D341Med (cell line): ENCODE data around the gene SORCS1.

ENCODE experiments used
- DNase-seq: peaks from one replicate; pipeline ENCODE4 v3.0.0; 2012; ENCODE audit warnings: low spot score

Gene SORCS1

DNA sequence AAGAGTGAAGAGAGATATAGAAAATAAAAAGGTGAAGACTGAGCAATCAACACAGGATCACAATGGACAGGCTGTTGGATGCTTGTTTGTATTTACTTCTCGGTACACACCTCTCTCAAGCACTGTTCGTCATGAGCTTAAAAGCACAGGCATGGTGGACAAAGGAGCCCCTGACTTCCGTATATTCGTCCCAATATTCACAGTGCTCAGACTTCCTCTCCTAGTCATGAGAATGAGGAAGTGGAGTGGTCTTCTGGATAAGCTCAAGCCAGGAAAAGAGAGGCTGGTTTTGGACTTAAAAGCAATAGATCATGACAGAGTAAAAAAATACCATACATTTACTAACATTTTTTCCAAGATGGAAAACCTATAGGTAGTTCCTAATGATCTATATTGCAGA is 172.5 kb downstream of the SORCS1 start:
- DNase-seq: no peak

DNA sequence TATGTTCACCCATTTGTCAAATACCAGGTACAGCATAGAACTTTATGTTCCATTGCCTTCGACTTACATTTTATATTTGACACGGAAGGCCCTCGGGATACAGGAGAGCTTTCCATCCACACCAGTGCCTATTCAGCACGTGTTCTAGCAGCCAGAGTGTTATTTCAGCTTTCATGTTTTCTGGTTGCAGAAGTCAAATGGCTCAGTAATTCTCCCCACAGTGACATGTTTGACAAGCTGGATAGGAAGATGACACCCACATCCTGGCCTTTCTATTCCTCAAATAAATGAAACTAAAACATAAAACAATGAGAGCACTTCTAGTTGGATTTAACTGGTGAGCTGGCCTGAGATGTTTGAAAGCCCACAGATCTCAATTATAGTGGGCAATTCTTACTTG is 173.4 kb downstream of the SORCS1 start:
- DNase-seq: no peak

DNA sequence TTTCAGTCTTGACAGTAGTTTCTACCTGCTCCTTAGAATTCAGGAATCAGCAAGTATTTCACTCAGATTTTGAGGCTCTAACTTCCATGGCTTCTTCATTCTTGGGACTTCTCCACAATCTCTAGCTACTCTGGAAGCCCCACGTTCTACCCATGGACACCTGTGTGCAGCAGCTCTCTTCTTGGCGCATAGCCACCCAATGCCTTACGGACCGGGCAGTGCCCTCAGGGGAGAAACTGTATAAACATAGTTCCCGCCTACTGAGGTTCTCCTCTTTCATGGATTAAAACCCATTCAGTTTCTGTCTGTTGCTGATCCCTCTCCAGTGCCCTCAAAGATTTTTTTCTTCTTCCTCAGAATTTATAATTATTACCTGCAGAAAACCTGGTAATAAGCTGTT is 177.1 kb downstream of the SORCS1 start:
- no peak for DNase-seq

DNA sequence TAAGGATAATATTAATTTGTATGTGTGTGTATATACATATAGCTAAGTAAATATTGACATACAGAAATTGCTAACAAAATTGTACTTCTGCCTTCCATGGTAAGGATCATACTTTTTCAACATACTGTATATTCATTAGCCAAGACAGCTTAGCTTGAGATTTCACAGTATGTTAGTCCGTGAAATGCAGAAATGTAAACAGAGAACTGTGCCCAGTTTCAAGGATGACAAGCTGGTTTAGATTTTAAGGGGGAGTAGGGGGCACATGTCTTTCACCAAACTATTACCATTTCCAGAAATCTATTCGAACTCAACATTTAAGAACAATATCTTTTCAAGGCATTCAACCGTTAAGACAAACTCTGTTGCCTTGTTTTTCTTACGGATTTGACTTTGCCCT is 182.2 kb downstream of the SORCS1 start:
- DNase-seq: no peak

DNA sequence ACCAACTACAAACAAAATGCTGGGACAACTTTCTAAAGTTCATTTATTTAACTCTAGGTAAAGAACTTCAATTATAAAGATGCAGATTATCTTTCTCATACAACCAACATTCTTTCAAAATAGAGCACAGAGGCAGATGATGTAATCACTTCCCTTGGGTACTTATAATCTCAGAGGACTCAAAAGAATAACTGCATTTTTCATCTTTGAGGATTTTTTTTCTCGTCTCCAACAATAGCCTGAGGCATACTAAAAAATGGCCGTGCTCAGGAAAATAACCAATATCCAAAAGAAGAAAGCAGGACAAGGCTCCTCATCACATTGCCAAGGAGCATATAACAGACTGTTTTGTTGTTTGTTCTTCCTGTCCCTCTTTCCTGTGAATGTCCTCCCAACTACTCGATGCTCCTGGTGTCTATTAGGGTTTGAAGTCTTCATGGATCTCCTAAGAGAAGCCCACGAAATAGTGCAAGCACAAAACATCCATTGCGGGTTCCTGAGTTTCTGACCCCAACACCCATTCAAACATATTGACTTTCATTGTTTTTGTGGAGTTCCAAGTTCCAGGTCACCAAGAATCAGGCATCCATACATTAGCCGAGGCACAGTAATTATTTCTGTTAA is 182.9 kb downstream of the SORCS1 start:
- DNase-seq: no peak

DNA sequence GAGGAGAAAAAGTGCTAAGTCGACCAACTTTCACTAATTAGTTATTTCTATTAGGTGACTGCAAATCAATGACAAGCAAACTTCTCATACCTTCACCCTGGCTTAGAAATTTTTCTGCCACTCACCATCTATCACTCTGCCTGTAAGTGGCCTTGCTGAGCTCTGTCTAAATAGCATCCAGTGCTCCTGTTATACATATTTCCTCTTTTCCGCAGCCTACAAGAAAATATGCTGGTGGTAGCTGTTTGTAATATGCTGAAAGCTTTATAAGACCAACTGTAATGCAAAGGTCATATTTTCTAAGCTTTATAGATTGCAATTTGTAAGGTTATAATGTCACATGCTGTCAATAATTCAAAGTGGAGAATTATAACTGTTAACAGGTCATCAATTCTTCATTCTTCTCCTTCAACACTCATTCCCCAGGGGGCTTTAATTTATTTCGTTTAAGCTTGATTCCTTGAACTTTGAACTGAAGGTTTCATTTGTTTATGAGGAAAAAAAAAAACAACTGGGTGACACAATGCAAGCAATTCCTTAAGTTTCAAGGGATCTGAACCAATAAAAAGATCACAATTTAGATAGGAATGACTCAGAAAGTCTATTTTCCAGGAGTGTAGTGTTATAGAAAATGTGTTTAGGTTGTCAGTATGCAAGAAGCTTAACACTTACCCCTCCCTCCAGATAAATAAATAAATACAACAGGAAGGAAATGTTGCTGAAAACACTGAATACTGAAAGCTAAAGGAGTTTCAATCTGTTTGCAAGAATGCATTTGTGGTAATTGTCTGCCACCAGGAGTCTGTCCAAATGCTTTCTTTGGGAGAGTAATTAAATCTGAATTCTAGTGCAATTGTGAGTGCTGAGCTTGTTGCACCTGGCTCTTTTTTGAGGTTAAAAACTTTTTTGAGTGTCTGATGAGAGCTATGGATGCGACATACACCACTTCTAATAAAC is 183.7 kb downstream of the SORCS1 start:
- no peak for DNase-seq

DNA sequence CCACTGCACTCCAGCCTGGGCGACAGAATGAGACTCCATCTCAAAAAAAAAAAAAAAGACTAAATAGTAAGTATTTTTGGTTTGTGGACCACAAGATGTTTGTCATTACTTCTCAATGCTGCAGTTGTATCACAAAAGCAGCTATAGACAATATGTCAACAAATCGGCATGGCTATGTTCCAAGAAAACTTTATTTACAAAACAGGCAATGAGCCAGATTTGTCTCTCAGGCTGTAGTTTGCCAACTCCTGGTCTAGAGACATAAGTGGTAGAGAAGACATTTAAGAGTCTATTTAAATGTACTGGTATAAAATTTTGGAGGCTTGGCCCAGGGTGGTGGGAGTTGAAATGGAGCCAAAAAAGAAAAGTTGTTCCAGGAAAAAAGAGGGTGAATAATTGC is 185.8 kb downstream of the SORCS1 start:
- no peak for DNase-seq

DNA sequence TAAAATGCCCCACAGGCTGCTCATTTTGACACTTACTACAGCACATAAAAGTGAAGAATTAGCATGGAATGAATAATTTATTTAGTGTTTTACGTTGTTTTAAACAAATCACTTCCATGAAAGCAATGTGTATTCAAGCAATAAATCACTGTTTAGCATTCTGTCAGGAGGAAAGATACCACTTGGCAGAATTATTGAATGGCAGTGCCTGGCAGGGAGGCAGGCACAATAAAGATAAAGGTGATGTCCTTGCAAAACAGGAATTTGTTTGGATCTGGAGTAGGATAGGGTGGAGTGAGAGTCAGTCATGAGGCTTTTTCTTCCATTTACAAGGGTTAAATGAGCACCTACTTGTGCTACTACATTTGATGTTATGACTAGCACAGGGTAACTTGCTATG is 190.8 kb downstream of the SORCS1 start:
- DNase-seq: no peak

DNA sequence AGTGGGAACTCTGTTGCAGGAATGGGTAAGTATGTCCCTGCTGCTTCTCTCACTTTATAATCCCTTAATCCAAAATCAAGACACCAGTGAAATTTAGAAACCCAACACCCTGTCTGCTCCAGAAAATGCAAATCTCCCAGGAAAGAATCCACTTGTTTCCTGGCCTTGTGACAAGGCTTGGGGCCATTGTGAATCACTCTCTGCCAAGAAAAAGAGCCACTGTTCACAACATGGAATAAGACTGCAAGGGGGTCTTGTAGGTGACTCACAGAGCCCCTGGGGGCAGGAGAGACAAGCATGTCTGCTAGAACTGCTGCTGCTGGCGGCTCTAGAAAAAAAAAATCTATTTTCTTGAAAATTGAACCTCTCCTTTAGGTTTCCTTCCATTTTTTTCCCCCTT is 191.2 kb downstream of the SORCS1 start:
- DNase-seq: no peak

DNA sequence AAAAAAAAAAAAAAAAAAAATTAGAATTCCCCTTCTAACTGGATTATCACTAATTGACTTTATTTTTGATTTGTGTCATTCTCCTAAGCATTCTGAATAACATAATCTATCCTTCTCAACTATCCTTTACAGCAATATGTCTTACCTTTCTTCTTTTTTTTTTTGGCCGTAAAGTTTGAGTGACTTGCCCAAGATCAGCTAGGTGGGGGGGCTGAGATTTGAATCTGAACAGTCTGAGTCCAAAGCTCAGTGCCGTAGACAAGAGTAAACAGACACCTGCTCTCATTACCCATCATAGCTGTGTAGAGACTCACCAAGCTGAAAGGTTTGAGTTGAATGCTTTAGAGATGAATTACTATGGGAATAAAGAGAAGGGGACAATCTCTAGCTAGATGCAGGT is 192.1 kb downstream of the SORCS1 start:
- DNase-seq: no peak

DNA sequence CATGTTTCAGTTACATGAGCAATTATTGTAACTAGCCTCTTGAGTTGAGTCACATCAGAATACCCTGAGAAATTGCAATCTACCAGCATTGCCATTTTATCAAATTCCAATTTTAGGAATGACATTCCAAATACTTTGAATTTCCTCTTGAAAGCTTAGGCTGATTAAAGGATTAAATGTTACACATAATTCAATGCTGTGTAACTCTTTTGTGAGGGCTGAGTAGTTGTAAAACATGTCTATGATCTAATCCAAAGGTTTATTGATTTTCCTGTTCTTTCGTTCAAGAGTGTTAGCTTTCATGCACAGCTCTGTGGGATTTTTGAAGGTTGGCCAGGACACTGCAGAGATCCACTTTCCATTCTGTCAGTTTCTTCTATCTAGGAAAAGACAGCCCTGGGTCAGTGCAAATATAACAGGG is 193.1 kb downstream of the SORCS1 start:
- DNase-seq: no peak

DNA sequence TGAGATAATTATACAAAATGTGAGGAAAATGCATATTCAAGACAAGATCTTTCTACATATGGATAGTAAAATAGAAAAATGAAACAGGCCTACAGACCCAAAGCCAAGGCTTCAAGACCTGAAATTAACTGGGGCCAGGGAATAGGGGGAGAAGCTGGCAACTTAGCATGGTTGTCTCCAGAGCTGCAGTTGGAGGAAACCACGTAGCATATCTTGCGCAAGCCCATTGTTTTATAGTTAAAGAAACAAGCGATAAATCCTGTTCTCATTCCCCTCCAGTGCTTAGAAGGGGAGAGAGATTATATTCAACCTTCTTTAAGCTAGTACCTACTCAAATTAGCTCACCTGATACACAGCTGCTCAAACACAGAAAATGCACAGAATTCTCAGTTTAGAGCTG is 197.1 kb downstream of the SORCS1 start:
- DNase-seq: no peak

DNA sequence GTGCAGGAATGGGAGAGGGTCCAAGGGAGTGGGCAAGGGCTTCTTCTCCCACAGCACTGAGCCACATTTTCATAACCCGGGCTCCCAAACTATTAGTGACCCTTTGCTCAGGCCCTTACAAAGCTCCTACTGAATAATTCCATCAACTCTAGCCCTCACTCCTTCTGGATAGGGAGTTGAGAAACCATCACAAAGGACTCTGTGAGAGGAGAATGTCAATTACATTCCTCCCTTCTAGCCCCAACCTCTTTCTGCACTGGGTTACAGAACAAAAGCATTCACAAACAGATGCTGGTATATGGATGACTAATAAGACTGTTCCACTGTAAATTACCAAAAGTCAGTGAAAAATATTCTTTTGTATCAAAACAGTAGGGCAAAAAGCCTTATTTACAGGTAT is 203.7 kb downstream of the SORCS1 start:
- DNase-seq: no peak

DNA sequence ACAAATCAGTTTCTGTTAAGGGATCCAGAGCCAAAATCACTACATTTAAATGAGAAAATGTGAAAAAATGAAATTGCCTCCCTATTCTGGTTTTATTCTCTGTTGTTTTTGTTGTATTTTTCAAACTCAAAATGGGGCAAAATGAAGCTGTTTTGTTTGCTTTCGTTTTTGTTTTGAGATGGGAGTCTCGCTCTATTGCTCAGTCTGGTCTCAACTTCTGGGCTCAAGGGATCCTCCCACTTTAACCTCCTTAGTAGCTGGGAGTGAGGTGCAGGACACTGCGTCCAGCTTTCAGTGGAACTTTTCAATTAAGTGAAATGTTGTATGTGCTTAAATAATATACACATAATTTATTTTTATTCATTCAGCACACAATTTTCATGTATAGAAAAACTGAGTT is 205.0 kb downstream of the SORCS1 start:
- no peak for DNase-seq

DNA sequence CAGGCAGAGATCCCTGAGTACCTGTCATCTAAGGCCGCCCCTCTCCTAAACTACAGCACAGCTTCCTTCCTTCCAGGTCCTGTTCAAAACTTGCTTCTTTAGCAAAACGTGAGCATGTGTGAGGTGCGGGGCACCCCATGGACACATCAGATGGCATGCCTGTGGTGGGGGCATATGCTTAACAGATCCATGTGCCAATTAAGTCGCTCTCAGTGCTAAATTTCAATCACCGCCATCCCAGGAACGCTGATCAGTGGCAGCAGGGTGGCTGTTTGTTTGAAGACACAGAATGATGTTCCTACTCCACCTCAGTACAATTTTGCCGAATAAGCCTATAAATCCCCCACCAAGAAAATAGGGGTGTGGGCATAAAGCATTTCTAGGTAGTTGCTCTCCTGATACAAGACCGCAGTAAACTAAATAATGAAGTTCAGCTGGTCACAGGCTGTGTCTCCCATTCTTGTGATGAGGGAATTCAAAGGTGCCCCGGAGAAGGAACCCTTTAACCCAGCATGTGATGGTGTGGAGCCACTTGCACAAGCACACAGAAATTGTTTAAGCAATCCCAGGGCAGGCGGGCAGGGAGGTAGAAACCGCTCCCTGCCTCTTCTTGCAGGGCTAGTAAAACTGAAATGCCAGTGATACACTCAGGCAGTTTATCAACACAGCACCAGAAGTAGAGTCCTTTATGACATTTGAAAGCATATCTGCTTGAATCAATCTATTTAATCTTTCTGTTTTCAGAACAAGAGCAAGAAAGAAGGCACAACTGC is 205.7 kb downstream of the SORCS1 start:
- DNase-seq: no peak

DNA sequence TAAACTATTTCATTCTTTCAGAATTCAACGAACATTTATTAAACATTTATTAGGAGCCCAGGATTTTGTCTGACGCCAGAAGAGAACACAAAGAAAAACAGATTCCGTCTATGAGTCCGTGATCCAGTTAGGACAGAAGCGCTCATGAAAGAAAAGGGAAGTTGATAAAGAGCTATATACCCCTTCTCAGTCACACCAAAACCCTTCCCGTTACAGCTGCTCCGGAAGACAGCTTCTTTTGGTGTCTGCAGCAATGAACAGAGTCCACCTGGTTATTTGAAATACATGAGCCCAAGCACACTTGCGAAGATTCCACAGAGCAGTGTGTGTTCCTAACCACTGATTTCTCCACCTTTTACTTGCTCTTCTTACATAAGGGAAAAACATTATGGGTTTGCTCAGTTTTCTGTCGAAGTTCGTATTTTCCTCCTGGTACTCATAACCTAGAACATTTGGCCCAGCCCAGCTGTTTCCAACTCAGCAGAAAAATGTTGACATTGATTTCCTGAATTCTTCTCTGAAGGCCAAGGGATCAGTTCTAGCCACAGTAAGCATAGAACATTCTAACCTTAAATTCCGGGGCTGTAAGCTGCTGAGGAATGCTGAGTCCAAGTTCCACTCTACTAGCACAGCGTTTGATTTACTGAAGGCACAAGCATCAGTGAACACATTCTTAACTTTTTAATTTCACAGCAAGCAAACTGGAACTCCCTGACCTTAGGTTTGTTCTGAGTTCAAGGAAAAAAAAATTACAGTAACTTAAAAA is 206.5 kb downstream of the SORCS1 start:
- DNase-seq: no peak

DNA sequence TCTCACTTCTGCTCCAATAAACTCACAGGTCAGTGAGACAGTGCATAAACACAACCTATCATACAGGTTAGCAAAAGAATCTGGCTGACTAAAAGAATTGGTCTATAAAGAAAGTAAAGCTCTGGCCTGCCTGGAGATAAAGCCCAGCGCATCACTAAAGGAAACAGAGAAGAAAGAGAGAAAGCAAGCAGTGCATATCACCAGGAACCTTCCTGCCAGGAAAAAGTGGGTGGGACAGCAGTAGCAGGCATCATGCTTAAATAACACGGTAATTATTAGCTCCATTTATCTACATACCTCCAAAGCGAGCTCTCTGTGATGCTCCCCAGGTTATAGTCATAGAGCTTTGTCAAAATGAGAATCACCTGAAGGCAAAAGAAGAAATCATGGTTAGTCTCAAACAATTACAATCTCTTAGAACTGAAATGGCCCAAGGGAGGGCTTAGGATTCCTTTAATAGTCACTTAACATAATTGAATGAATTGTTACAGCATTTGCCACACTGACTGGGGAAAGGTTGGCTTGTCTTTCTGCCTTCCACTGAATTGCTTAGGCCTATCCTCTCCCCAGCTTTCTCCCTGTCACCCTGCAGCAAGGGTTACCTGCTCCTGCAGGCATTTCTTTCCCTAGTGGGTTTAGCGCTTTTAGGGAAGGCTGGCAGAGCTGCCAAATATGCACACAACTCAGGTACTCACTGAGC is 208.1 kb downstream of the SORCS1 start:
- no peak for DNase-seq

DNA sequence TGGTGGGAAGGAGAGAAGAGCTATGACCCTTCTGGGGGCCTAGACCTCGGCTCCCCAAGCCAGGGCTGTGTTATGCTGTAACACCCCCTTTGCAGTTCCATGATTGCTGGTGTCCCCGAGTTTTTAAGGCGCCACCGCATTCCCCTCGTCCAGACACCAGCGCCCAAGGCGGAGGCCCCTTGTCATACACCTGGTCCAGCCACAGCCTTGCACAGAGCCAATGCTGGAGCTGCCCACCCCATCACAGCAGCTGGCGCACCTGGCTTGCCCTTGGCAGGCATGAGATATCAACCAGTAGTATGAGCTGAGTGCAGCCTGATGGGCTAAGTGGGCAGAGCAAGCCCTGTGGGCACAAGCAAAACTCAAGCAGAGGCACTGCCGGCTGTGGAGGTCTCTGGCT is 209.4 kb downstream of the SORCS1 start:
- DNase-seq: no peak

DNA sequence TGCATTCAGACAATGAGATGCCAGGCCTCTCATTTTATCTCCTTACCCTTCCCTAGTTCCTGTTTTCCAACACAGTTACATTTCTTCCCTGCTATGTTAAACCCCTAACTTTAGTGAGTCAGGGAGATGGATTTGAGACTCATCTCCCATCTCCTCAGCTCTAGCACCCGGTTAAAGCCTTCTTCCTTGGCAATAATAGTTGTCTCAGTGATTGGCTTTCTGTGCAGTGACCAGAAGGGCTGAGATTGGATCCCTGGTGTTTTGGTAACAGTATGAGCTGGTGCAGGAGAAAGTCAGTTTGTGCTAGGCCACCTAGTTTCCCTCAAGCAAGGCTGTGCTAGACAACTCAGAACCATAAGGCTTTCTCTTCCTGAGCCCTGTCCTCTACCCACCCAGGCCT is 212.5 kb downstream of the SORCS1 start:
- no peak for DNase-seq

DNA sequence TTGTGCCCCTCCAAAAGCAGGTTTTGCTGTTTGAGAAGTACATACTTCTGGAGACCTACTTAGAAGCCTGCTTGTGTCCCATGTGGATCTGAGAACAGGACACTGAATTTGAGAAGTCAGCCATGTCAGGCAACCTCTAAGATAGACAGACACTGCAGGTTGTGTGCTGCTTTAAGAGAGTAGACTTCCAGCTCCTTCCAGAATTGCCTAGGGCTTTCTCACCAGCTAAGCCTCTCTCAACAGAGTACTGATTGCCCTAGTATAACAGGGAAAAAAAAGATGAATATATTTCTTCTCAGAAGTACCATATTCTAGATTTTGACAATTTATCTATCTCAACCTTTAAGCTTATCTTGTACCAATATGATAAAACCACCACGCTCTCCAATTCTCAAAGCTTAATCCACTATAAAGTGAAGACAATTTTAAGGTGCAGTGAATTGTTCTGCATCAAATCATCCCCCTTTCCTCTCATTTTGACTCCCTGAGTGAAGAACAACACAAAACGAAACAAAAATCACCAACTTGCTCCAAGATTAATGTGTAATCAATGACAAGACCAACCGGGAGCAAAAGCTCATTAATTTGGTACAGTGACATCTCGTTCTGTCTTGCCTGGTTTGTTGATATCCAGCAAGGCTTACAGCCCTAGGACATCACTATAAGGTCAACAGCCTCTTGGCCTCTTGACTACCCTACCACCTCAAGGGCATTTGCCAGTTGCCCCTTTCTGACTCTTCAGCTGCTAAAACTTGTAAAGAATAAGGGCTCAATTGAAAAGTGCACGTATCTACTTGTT is 214.6 kb downstream of the SORCS1 start:
- no peak for DNase-seq

DNA sequence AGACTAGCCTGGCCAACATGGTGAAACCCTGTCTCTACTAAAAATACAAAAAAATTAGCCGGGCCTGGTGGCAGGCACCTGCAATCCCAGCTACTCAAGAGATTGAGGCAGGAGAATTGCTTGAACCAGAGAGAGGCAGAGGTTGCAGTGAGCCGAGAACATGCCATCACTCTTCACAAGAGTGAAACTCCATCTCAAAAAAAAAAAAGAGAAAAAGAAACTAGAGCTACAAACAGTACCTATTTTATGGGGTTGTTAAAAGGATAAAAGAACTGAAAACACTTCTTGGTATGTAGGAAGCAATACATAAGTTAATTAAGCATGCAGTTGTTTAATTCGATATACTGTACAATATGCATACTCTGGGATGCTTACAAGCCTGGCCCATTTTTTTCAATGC is 216.9 kb downstream of the SORCS1 start:
- DNase-seq: no peak
